NCI-H1092 (cell line): ENCODE measurements around the gene OSBPL8.

Experiments used
- DNase-seq: peaks from one replicate; lab custom pipeline; 2025; lab: John Stamatoyannopoulos, UW

The OSBPL8 gene

GRCh38 chr12:76556368-76556767 is 3.2 kb downstream of the OSBPL8 start:
- DNase-seq, result no peak

GRCh38 chr12:76555797-76556196 is 3.8 kb downstream of the OSBPL8 start:
- DNase-seq, result no peak

DNA sequence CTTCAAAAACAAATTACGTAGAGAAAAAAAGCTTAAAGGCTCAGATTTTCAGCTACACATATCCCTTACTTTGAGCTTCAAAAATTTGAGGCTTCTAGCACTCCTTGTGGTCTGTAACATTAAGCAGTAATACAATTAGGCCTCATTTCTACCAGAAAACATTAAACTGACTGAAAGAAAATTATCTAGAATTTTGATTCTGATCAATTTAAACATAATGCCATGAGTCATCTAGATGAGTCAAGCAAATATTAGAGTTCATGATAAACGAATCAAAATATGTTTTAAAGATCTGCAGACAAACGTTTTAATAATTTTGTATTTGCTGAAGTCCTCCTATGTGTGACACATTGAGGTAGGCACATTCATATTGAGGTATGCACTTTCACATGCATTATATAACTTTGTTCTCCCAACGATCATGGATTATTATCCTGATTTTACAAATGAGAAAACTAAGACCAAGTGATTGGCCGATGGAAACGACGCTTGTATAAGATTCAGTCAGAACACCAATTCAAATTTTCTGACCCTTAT is 4.3 kb downstream of the OSBPL8 start:
- DNase-seq, result no peak

- DNase-seq, result no peak
Observed at GRCh38 chr12:76554405-76555230, 5.0 kb downstream of the OSBPL8 start.

- DNase-seq, result no peak
Observed at GRCh38 chr12:76552343-76552938, 7.1 kb downstream of the OSBPL8 start.

DNA sequence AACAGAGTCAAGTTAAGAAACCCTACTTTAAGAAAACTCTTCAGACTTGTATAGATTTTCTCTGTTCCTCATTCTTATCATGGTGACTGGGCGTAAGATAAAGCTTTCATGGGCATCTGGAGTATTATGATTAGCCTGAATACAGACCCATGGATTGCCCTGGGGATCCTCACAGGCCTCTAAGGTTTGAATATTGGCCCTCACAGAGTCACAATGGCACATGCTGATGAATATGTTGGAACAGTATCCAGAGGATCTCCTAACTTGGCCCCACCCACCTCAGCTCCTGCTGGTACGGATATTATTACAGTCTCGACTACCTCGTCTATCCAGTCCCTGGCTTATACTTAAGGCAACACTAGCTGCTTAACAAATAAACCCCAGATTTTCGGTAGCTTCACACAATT is 8.1 kb downstream of the OSBPL8 start:
- DNase-seq, result no peak

GRCh38 chr12:76549131-76549530 is 10.4 kb downstream of the OSBPL8 start:
- DNase-seq, result no peak

GRCh38 chr12:76548222-76548837 is 11.2 kb downstream of the OSBPL8 start:
- DNase-seq, result no peak

GRCh38 chr12:76547526-76547925 is 12.0 kb downstream of the OSBPL8 start:
- DNase-seq, result no peak

- DNase-seq, result no peak
Observed at GRCh38 chr12:76546889-76547288, 12.7 kb downstream of the OSBPL8 start.

DNA sequence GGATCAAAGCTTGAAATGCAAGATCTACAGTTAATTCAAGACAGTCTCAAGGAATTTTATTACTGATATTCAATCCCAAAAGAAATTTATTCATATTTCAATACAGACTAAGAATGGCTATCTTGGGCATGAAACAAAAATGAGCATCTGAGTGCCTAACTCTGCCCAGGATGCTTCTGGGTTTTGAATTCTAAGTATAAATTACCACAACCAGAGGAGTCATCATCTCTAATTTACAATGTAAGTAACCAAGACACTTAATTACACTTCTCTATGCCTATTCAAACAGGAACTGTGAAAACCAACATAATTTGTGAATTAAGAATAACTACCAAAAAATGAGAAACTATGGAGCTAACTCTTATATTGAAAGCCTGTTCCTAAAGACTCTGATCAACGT is 14.1 kb downstream of the OSBPL8 start:
- no peak for DNase-seq

DNA sequence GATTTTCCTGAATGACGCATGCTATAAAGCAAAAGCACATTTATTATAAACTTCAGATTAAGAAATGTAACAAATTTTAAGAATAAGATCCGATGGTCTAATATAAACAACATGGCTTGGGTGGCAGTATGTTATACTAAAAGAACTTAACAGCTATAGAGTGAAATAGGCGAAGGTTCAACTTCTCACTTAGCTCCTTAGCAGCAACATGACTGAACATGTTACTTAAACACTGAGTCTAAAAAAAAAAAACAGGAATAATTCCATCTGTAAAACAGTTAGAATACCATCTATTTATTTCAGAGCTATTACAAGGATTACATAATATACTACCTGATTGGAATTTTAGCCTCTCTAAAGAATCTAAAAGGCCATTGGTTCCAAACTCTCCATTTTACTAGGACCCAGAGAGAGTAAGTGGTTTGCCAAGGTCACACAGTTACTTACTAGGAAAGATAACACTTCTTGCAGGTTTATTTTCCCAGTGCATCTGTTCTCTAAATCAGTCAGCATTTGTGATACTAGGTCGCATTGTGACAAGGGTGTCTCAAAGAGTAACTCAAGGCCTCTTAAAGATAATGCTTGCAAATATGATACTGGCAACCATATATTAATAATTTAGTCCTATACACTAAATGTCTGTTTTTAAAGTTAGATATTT is 14.8 kb downstream of the OSBPL8 start:
- no peak for DNase-seq

GRCh38 chr12:76543813-76544347 is 15.7 kb downstream of the OSBPL8 start:
- DNase-seq, result no peak

- no peak for DNase-seq
Observed at GRCh38 chr12:76542908-76543307, 16.7 kb downstream of the OSBPL8 start.

GRCh38 chr12:76539727-76540126 is 19.8 kb downstream of the OSBPL8 start:
- DNase-seq, result no peak

GRCh38 chr12:76537923-76538322 is 21.6 kb downstream of the OSBPL8 start:
- no peak for DNase-seq

GRCh38 chr12:76536546-76536945 is 23.0 kb downstream of the OSBPL8 start:
- no peak for DNase-seq

- no peak for DNase-seq
Observed at GRCh38 chr12:76535170-76535569, 24.4 kb downstream of the OSBPL8 start.

GRCh38 chr12:76533331-76533730 is 26.2 kb downstream of the OSBPL8 start:
- DNase-seq, result no peak

- DNase-seq, result no peak
Observed at GRCh38 chr12:76532520-76532919, 27.1 kb downstream of the OSBPL8 start.

DNA sequence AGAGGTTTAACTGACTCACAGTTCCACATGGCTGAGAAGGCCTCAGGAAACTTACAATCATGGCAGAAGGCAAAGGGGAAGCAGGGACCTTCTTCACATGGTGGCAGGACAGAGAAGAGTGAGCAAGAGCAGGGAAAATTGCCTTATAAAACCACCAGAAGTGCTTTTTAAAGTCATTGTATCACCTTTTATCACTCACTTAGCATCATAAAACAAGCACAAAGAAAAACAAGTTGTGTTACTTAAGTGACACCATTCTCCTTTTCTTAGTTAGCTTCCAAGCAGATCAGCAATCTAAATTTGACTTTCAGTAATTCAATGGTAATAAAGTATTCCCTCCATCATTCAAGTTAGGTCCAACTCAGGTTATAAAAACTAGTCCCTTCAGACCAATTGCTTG is 28.5 kb downstream of the OSBPL8 start:
- no peak for DNase-seq

DNA sequence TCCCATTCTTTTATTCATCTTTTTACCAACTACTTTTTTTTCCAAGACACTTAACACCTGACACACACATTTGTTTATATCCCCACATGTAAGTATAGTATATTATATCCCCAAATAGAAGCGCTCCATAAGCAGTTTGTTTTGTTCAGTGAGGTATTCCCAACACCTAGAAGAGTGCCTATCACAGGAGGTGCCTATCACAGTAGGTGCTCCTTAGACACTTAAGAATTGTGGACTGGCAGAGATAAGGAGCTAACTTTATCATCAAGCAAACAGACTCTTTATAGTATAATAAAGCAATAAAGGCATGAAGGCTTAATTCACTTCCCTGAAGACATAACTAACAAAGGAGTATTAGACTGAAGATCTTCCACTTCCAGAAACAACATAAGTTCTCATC is 29.1 kb downstream of the OSBPL8 start:
- no peak for DNase-seq
